ENCODE measurements around the gene B3GALT2.

The B3GALT2 gene

GRCh38 chr1:193185211-193185610, 1.2 kb downstream of the B3GALT2 start:
- no peak for DNase-seq (ENCODE audit: low read depth)
- peak overlapping the region; percentile 33 for H3K4me3 ChIP-seq (ENCODE audit: low read depth, low read length)

- peak overlapping the region; percentile 33 for H3K4me3 ChIP-seq (ENCODE audit: low read depth, low read length)
These were observed 1.6 kb downstream of the B3GALT2 start for GRCh38 chr1:193184776-193185175.

GRCh38 chr1:193183019-193183627, 3.3 kb downstream of the B3GALT2 start:
- peak overlapping the region; percentile 35 for H3K4me3 ChIP-seq (ENCODE audit: low read depth, low read length)
- no peak for DNase-seq (ENCODE audit: low read depth)

More at GRCh38 chr1:193184776-193185175, 1.6 kb downstream of the B3GALT2 start:
- no peak for DNase-seq (ENCODE audit: low read depth)

GRCh38 chr1:193181985-193182384, 4.4 kb downstream of the B3GALT2 start:
- DNase-seq (ENCODE audit: low read depth) = no peak
- peak overlapping the region; percentile 10 for H3K4me3 ChIP-seq (ENCODE audit: low read depth, low read length)

- H3K4me3 ChIP-seq (ENCODE audit: low read depth, low read length) = no peak overlapping the region
- no peak for DNase-seq (ENCODE audit: low read depth)
These were observed 4.9 kb downstream of the B3GALT2 start for GRCh38 chr1:193181536-193181935.

GRCh38 chr1:193179094-193179493, 7.3 kb downstream of the B3GALT2 start:
- no peak overlapping the region for H3K4me3 ChIP-seq (ENCODE audit: low read depth, low read length)
- no peak for DNase-seq (ENCODE audit: low read depth)

- DNase-seq (ENCODE audit: low read depth) = no peak
- no peak overlapping the region for H3K4me3 ChIP-seq (ENCODE audit: low read depth, low read length)
These were observed 9.6 kb downstream of the B3GALT2 start for GRCh38 chr1:193176788-193177187.

- H3K4me3 ChIP-seq (ENCODE audit: low read depth, low read length) = no peak overlapping the region
- DNase-seq (ENCODE audit: low read depth) = no peak
These were observed 10.3 kb downstream of the B3GALT2 start for GRCh38 chr1:193176113-193176512.

GRCh38 chr1:193157360-193157759, 29.1 kb downstream of the B3GALT2 start:
- H3K4me3 ChIP-seq (ENCODE audit: low read depth, low read length) = no peak overlapping the region
- DNase-seq (ENCODE audit: low read depth) = no peak

GRCh38 chr1:193156822-193157142, 29.6 kb downstream of the B3GALT2 start:
- DNase-seq (ENCODE audit: low read depth) = no peak
- H3K4me3 ChIP-seq (ENCODE audit: low read depth, low read length) = no peak overlapping the region

GRCh38 chr1:193156117-193156821, 30.1 kb downstream of the B3GALT2 start:
- no peak overlapping the region for H3K4me3 ChIP-seq (ENCODE audit: low read depth, low read length)
- DNase-seq (ENCODE audit: low read depth) = no peak

GRCh38 chr1:193144999-193145398, 41.4 kb downstream of the B3GALT2 start:
- no peak for DNase-seq (ENCODE audit: low read depth)
- no peak overlapping the region for H3K4me3 ChIP-seq (ENCODE audit: low read depth, low read length)

- DNase-seq (ENCODE audit: low read depth) = no peak
These were observed 42.0 kb downstream of the B3GALT2 start for GRCh38 chr1:193144361-193144938.

GRCh38 chr1:193143285-193143684, 43.1 kb downstream of the B3GALT2 start:
- no peak for DNase-seq (ENCODE audit: low read depth)
- H3K4me3 ChIP-seq (ENCODE audit: low read depth, low read length) = no peak overlapping the region

More at GRCh38 chr1:193144361-193144938, 42.0 kb downstream of the B3GALT2 start:
- H3K4me3 ChIP-seq (ENCODE audit: low read depth, low read length) = no peak overlapping the region

GRCh38 chr1:193142409-193142808, 44.0 kb downstream of the B3GALT2 start:
- DNase-seq (ENCODE audit: low read depth) = no peak
- H3K4me3 ChIP-seq (ENCODE audit: low read depth, low read length) = no peak overlapping the region

- no peak for DNase-seq (ENCODE audit: low read depth)
These were observed 44.6 kb downstream of the B3GALT2 start for GRCh38 chr1:193141804-193142203.

GRCh38 chr1:193140254-193140653, 46.2 kb downstream of the B3GALT2 start:
- no peak for DNase-seq (ENCODE audit: low read depth)

More at GRCh38 chr1:193141804-193142203, 44.6 kb downstream of the B3GALT2 start:
- no peak overlapping the region for H3K4me3 ChIP-seq (ENCODE audit: low read depth, low read length)

GRCh38 chr1:193131266-193131860, 55.0 kb downstream of the B3GALT2 start:
- no peak for DNase-seq (ENCODE audit: low read depth)
- H3K4me3 ChIP-seq (ENCODE audit: low read depth, low read length) = no peak overlapping the region

More at GRCh38 chr1:193140254-193140653, 46.2 kb downstream of the B3GALT2 start:
- no peak overlapping the region for H3K4me3 ChIP-seq (ENCODE audit: low read depth, low read length)

Data from skeletal muscle cell (primary cell).